HL-60/S4 (cell line): Measurements from ENCODE around the gene VWA5B2.
"Not testable (repeated sequence)": the region's sequence is repeated elsewhere in the genome, so short reads cannot be mapped to it uniquely, and the experiment has no call there.

ENCODE experiments used
- in situ Hi-C: fragments of 300-500 bp; cut with MboI; formaldehyde crosslinking; loops from 2 replicates; pipeline ENCODE4 v1.14.3; 2022; ENCODE audit warnings: low sequenced_read_pairs

The VWA5B2 gene

GRCh38 chr3:184241141-184241446 lies 11.7 kb downstream of the VWA5B2 start:
- in situ Hi-C loops: no loop called here

GRCh38 chr3:184241447-184242296 lies 12.3 kb downstream of the VWA5B2 start:
- in situ Hi-C loops: no loop called here

GRCh38 chr3:184242297-184242685 lies 12.9 kb downstream of the VWA5B2 start:
- in situ Hi-C loops: no loop called here

- in situ Hi-C loops: no loop called here
Measured at GRCh38 chr3:184248454-184249411, 19.3 kb downstream of the VWA5B2 start, which contains the start of gene ALG3. ALG3 (minus strand) TSS chr3:184248962; CDS start chr3:184248940, 22 bp downstream.

GRCh38 chr3:184249412-184250166 lies 20.2 kb downstream of the VWA5B2 start, which contains the start of gene EEF1AKMT4:
EEF1AKMT4 (plus strand) TSS chr3:184249672; CDS start chr3:184249695, 23 bp downstream.
- in situ Hi-C loops: no loop called here

- in situ Hi-C loops: no loop called here
Measured at GRCh38 chr3:184250167-184250828, 20.9 kb downstream of the VWA5B2 start.

GRCh38 chr3:184255291-184256039 lies 26.1 kb downstream of the VWA5B2 start:
- in situ Hi-C loops: no loop called here

- in situ Hi-C loops: no loop called here
Measured at GRCh38 chr3:184257083-184257915, 27.9 kb downstream of the VWA5B2 start.

- in situ Hi-C loops: no loop called here
Measured at GRCh38 chr3:184258926-184259325, 29.5 kb downstream of the VWA5B2 start.

GRCh38 chr3:184259396-184259877 lies 30.1 kb downstream of the VWA5B2 start:
- in situ Hi-C loops: no loop called here

- in situ Hi-C loops: no loop called here
Measured at GRCh38 chr3:184259878-184260723, 30.7 kb downstream of the VWA5B2 start.

- in situ Hi-C loops: no loop called here
Measured at GRCh38 chr3:184260724-184261269, 31.4 kb downstream of the VWA5B2 start.

- in situ Hi-C loops: no loop called here
Measured at GRCh38 chr3:184261270-184261853, 32.0 kb downstream of the VWA5B2 start, which contains the start of gene CAMK2N2. CAMK2N2 (minus strand) TSS chr3:184261553; CDS start chr3:184261285, 268 bp downstream.

- in situ Hi-C loops: no loop called here
Measured at GRCh38 chr3:184261854-184262763, 32.7 kb downstream of the VWA5B2 start.

GRCh38 chr3:184262764-184263179 lies 33.4 kb downstream of the VWA5B2 start:
- in situ Hi-C loops: no loop called here

- in situ Hi-C loops: not testable (repeated sequence)
Measured at GRCh38 chr3:184267249-184267648, 37.9 kb downstream of the VWA5B2 start.
